Measurements from ENCODE around the gene RHBG.

- no peak for TF ChIP-seq EZH2 (IDR thresholded peaks at IDR 0.05; ENCODE audit: borderline replicate concordance, low read length)
- TF ChIP-seq, protein P1, sequence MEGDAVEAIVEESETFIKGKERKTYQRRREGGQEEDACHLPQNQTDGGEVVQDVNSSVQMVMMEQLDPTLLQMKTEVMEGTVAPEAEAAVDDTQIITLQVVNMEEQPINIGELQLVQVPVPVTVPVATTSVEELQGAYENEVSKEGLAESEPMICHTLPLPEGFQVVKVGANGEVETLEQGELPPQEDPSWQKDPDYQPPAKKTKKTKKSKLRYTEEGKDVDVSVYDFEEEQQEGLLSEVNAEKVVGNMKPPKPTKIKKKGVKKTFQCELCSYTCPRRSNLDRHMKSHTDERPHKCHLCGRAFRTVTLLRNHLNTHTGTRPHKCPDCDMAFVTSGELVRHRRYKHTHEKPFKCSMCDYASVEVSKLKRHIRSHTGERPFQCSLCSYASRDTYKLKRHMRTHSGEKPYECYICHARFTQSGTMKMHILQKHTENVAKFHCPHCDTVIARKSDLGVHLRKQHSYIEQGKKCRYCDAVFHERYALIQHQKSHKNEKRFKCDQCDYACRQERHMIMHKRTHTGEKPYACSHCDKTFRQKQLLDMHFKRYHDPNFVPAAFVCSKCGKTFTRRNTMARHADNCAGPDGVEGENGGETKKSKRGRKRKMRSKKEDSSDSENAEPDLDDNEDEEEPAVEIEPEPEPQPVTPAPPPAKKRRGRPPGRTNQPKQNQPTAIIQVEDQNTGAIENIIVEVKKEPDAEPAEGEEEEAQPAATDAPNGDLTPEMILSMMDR (conservative IDR thresholded peaks at IDR 0.05 in 1 of 2, IDR thresholded peaks at IDR 0.05 in 1 of 2; ENCODE audit: extremely low read depth in 1 of 2, insufficient read depth in 1 of 2, low read depth in 1 of 2, low read length in 2 of 2), result no peak
Measured at GRCh38 chr1:156421062-156421938, 52.3 kb downstream of the RHBG start.
